AG20443 (cell line): ENCODE data around the gene CLCF1.
"Not testable (repeated sequence)": the region's sequence is repeated elsewhere in the genome, so short reads cannot be mapped to it uniquely, and the experiment has no call there.

Source experiments
- DNase-seq: peaks from one replicate; pipeline ENCODE4 v3.0.0; 2012; ENCODE audit warnings: low spot score, mixed read lengths

The CLCF1 gene

DNA sequence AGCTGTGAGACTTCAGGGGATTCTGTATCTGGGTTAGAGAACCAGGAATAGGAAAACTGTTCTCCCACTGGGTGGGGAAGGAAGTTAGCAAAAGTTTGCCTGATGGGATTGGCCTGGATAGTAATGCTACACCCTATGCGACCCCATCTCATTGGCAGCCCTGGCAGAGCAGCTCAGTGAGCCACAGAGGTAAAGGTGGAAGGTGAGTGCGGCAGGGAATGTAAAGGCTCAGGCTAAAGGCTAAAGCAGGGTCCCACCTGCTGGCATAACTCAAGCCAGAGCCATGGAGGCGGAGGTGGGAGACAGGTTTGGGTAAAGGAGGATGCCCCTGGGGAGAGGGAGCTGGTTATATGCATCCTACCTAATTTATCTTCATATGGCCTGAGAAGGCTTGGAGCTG, 51.3 kb downstream of the CLCF1 start:
- DNase-seq, result no peak

DNA sequence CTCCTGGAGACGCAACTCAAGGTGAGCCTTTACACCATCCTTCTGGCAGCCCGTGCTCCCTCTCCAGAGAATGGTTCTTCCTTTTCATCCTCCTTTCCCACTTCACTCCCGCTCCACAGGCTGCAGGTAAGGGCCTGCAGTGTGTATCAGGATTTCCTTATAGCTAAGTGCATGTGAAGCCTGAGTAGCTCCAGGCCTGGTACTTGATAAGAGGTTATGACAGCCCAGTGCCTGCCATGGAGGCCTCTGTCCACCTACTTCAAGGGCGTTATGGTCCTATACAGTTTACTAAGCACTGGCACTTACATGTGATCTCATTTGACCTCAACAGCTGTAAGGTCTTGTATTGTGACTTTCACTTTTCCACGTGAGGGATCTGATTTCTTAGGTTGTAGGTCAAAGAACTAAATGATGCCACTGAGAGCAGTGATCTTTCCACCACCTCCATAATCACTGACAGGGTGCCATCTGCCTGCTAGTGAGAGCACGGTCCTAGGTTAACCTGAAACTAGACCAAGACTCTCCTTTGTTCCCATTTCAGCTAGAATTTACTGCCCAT, 52.0 kb downstream of the CLCF1 start:
- no peak for DNase-seq

DNA sequence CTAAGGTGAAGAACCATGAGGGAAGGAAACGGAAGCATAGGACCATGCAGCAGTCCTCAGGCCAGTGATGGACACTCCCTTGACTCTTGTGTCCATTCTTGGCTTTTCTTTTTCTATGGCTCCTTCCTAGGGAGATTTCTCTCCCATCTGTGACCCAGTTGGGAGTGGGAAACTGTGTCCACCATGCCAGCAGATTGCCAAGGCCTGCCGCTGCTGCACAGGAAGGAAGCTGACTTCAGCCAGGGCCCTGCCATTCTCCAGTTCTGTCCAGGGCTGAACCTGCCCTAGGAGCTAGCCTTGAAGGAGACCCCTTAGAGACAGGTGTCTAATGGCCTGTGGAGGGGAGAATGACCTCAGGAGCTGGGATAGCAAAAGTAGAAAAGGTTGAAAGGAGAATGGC, 52.7 kb downstream of the CLCF1 start:
- DNase-seq, result no peak

DNA sequence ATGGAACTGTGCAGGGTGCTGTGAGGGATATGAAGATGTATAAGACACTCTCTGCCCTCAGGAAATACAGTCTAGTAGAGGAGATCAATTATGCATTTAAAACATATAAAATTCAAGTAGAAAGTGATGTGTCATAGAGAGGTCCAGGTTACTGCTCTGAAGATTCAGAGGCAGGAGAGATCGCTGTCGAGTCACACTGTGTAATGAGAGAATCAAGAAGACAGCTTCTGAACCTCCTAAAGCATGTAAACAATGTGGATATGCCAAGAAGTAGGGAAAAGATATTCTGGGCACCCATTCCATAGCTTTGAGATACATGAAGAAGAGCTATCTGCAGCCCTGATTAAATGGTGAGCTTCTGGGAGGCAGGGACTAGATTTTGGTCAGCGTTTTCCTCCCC, 53.4 kb downstream of the CLCF1 start:
- DNase-seq, result no peak

DNA sequence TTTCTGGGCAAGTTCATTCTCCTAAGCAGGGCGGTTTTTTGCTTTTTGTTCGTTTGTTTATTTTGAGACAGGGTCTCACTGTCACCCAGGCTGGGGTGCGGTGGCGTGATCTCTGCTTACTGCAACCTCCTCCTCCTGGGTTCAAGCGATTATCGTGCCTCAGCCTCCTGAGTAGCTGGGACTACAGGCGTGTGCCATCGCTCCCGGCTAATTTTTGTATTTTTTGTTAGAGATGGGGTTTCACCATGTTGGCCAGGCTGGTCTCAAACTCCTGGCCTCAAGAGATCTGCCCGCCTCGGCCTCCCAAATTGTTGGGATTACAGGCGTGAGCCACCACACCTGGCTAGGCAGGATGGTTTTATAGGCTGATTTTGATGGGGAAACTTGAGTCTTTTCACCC, 54.5 kb downstream of the CLCF1 start:
- not testable (repeated sequence) for DNase-seq

DNA sequence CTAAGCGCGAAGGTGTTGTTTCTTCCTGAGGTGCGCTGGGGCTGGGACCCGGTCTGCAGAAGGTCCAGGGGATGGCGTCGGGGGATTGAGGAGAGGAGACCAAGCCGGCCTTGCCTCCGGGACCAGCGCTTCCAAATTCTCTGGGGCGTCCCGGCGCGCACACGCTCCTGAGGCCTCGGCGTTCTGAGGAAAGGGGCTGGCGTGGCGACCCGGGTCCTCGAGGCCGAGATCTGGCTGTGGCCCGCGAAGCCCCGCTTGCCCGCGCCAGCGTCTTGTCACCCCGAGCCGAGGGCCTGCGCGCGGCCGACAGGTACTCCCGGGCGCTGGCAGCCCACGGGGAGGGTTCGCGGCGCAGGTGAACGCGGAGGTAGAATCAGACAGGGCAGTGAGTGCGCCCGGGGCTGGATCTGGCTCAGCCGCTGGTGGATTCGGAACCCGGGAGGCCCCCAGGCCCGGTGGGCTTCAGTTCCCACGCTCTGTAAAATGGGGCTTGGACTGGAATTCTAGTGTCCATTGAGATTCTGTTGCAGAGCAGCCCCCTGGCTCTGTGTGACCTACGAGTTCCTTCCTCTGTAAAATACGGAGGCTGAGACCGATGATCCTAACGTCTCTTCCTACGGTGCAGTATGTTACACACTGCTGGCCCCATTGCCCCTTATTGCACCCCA, 55.4 kb downstream of the CLCF1 start:
- DNase-seq, result no peak

DNA sequence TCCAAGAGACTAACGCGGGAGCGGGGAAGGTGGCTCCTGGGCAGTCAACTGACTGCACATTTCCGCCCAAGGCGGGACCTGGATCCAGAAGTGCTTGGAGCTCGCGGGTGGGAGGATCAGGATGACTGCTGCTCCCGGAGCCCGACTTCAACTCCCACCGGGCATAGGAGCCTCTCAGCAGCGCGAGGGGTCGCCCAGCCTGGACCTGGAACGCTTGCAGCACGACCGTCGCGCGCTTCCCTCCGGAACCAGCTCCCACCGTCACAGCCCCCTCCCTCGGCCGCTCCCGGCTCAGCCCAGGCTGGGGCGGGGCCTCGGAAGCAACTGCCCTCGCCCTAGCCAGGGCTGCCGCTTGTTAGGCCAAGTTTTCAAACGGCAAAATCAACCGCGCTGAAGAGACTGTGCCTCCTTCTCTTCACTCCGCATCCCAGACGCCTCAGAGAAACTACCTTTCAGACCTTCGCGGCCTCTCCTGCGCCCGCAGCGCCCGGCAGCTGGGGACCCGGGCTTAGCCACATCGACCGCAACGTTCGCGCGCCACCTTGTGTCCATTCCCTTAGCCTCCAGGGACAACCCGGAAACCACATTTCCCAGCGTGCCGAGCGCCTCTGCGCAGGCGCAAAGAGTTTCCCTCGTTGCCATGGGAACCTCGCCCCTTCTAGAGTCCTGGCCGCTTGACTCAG, 56.1 kb downstream of the CLCF1 start:
- DNase-seq, result peak; percentile 99

DNA sequence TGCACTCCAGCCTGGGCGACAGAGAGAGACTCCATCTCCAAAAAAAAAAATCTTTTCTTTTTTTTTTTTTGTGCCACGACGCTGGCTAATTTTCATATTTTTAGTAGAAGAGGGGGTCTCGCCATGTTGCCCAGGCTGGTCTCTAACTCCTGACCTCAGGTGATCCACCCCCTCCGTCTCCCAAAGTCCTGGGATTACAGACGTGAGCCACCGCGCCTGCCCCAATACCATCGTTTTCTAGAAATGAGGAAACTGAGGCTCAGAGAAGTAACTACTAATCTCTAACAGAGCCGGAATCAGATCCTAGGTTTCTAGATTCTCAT, 56.6 kb downstream of the CLCF1 start:
- DNase-seq, result no peak

DNA sequence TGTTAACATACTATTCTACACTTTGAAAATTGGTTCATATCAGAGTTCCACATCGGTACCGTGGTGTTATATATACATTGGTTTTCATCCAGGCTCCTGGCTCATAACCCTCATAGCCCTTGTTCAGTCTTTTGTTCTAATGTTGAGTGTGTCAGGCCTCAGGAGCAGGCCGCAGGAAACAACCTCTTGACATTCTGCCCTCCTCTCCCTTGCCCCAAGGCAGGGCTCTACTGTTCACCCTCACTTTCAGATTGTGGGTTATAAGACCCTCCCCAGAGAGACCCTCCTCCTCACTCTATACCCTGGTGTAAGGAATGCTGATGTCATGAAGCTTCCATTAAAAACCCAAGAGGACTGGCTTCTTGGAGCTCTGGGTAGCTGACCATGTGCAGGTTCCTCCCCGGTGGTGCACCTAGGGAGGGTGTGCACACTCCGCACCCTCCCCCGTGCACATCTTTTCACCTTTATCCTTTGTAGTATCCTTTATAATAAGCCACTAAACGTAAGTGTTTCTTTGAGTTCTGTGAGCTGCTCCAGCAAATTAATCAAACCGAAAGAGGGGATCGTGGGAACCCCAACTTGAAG, 58.0 kb downstream of the CLCF1 start:
- DNase-seq, result no peak

DNA sequence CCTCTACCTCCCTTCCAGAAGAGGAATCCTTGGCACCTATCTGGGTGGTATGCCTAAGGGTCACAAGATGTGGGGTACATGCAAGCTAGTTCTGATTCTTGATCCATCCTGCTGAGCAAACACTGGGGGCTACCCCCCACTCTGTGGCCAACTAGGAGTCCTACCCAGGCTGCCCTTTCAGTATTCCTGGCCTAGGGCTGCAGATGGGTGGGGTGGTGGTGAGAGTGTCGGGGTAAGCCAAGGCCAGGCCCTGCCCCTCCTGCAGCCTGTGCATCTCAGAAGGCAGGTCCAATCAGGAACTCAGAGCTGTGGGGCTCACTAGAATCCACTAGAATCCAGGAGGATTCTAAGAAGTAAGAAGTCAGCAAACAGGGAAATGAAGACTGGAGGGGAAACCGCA, 59.2 kb downstream of the CLCF1 start:
- DNase-seq, result no peak
